HG02610 (cell line): Measurements from ENCODE around the gene JPT1.
"Not testable (repeated sequence)": the region's sequence is repeated elsewhere in the genome, so short reads cannot be mapped to it uniquely, and the experiment has no call there.

ENCODE experiments used
- ATAC-seq: cut with Tn5 transposase; IDR thresholded peaks from one replicate; pipeline ENCODE4 v1.9.1; 2021; ENCODE audit warnings: mild to moderate bottlenecking, moderate library complexity; ENCODE audit not compliant: unreplicated experiment

Gene JPT1, protein sequence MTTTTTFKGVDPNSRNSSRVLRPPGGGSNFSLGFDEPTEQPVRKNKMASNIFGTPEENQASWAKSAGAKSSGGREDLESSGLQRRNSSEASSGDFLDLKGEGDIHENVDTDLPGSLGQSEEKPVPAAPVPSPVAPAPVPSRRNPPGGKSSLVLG

DNA sequence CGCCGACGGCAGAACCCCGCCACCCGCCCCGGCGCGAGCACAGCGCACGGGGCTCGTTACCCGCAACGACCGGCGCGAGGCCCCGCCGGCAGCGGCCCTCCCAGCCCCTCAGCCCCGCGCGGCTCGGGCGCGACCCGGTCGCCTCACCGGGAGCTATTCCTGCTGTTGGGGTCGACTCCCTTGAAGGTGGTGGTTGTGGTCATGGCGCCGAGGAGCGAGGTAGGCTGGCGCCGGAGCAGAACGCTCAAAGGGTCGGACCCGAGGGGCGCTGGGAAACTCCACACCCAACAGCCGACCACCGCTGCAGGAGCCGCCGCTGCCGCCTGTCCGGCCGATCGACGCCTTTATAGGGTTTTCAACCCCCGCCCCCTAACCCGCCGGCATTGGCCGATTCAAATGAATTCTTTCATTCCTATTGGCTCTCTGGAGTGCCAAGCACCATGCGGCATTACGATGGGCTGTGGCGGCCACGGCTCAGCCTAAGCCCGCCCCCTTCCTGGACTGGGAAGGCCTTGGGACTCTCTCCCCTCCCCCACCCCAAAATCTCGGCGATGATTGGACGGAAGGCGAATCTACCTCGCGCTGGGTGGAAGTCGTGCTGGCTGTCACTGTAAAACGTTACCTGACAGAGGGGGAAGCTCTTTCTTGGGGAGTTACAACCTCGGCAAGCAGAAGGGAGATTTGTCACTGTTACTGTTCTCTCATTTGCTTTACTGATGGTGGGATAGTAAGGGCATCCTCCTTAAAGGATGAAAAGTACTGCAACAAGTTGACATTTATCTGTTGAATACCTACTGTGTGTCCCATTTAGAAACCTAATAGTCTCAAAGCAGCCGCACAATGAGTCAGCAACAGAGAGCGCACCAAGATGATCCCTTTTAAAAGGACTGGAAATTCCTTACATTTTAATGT lies at the start of gene JPT1:
JPT1 (minus strand) TSS at position 318 of the 912 bp plus-strand sequence; CDS start at position 203, 115 bp downstream.
- peak; percentile 96 for ATAC-seq

DNA sequence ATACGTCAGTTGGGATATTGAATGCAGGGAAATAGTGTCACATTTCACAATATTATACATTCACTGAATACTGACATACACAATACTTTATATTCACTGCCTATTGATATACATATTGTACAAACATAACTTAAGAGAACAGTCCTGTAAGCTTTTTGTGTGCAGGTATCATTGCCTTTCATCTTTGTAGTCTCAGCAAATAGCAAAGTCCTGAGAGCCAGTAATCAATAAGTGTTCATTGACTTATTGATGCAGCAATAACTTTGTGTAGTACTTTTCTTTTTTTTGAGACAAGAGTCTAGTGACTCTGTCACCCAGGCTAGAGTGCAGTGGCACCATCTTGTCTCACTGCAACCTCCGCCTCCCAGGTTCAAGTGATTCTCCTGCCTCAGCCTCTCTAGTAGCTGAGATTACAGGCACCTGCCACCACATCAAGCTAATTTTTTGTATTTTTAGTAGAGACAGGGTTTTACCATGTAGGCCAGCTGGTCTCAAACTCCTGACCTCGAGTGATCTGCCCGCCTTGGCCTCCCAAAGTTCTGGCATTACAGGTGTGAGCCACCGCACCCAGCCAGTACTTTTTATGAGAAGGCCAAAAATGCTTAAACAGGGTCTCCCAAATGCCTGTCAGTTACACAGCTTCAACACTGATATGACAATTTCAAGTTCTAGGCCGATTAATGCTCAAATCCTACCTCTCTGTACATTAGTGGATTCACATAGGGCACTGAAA lies 45.7 kb upstream of the JPT1 start:
- no peak for ATAC-seq

DNA sequence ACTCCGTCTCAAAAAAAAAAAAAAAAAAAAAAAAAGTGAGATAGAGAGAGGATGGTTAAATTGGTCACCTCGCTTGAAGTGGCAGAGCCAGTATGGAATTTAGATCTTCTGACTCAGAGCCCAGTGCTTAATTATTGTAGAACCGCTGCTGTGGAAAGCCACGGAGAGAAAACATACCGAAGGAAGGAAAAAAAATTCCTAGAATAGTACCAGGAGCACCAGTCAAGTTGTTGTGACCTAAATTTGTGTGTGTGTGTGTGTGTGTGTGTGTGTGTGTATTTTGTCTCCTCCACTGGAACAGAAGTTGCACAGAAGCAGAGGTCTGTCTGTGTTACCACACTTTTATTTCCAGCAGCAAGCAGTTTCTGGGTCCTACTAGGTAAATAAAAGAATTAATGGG lies 40.6 kb upstream of the JPT1 start:
- ATAC-seq = no peak

DNA sequence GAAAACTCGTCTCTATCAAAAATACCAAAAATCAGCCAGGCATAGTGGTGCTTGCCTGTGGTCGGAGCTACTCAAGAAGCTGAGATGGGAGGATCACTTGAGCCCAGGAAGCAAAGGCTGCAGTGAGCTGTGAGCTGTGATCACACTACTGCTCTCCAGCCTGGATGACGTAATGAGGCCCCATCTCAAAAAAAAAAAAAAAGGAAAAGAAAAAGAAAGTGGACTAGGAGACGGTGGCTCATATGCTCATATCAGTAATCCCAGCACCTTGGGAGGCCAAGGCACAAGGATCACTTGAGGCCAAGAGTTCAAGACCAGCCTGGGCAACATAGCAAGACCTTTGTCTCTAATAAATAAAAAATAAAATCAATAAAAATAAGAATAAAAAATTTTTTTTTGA lies 37.3 kb upstream of the JPT1 start:
- ATAC-seq = no peak

DNA sequence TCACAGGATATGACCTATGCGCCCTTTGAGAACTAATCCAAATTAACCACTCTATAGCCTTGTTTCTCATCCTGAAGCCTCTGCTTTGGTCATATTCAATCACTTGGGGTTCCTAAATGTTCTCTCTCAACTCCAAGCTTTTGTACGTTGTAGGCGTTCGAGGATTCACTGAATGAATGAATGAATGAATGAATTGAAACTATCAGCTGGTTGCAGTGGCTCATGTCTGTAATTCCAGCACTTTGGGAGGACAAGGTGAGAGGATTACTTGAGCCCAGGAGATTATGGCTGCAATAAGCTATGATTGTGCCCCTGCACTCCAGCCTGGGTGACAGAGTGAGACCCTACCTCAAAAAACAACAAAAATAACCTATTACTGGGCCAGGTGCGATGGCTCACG lies 34.3 kb upstream of the JPT1 start:
- no peak for ATAC-seq

DNA sequence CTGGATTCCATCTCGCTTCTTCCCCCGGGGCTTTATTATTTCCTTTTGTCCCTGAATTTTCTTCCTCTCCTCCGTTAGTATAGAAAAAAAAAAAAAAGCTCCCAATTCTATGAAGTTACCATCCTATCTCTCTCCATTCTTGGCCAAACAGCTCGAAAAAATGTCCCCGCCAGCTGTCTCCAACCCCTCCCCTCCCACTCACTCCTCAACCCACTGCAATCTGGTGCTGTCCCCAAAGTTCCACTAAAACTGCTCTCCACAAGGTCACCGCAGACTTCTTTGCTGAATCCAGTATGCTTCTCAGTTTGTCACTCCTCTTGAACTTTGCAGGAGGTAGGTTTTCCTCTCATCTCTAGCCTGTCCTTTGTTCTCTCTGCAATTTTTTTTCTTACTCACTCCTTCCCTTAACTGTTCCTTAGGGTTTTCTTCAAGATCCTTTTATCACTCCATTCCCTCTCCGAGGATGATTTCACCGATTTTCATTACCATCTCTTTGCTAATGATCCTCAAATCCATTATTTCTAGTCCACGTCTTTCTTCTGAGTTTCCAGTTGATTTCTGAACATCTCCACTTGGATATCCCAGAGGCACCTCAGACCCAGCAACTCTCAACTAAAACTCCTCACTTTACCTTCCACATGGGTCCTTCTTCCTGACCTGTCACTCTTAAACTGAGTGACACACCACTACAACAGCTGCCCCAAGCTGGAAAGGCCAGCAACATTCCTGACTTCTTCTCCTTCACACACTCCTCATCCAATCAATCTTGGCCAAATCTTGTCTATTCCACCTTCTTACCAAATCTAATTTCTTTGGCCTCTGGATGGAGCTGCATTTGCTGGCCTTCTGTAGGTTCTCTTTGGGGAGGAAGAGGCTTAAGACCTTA lies 29.9 kb upstream of the JPT1 start:
- ATAC-seq = no peak

DNA sequence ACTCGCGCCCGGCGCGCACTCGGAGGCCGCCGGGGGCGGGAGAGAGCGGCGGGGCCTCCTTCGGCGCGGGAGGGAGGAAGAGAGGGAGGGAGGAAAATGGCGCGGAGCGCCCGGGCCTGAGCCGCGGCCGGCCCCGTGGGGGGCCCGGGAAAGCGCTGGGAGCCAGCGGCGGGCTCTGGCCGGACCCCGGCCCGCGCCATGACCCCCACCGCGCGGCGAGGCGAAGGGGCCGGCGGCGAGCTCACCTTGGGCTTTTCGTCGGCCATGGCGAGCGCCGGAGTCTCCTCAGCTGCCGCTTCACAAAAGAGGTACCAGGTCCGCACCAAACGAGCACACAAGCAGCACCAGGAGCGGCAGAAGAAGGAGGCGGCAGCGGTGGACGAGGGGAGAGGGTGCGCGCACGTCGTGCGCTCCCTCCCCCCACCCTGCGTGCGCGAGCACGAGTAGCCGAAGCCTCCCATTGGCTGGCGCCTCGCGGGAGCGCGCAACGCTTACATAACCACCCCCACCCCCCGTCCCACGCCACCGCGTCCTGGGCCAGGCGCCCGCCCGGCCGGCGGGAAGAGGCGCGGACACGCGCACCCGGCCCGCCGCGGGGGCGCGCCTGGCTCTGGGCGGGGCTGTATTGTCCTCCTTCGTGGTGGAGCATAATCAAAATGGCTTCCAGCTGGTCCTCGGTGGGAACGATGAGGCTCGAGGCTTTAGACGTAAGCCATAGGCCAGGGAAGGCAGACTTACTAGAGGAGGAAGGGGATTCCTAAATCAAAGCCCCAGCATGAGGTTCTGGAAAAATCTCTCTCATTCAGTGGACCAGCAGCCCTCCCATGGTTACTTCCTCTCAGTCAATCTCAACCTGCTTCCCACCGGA lies 28.5 kb upstream of the JPT1 start, which contains the start of gene SUMO2:
SUMO2 (minus strand) TSS at position 391 of the 868 bp plus-strand sequence; CDS start at position 266, 125 bp downstream.
- ATAC-seq = peak; percentile 76

DNA sequence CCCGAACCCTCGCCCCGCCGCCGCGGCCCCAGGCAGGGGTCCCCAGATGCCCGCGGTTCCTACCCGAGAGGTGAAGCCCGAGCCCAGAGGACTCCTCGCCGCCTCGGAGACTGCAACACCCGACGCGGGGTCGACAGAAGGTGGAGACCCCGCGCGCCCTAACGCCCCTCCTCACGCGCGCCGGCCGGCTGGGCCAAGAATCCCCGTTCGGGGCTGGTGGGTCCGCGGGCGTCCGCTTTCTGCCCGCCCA lies 27.9 kb upstream of the JPT1 start:
- no peak for ATAC-seq

DNA sequence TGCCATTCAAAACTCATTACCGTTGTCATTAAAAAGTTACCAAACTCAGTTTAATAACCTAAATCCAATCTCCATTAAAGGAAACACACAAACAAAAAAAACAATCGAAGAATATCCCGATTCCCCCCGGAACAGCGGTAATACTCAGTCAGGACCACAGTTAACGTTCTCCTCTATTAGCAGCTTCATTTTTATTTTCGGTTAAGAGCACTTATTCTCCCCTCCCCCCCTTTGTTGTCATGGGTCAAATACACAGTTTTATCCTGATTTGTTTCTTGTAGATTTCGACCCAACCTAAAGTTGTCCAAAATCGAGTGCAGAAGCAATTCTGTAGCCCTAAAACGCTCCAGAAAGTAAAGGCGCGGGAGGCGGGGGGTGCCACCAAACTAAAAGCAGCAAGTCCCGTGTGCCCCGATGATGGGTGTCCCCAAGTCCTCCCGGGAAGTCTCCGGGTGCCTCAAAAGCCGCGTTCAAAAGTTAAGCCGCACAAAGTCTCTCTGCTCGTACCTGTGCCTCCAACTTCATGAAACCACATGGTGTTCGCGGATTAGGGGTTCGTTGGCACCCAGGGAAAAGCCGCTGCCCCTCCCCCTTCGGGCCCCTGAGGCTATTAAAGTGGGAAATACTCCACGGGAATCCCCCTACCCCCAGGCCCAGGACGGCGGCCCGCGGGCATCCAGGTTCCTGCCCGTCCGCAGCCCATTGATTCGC lies 27.5 kb upstream of the JPT1 start:
- ATAC-seq = peak; percentile 2

DNA sequence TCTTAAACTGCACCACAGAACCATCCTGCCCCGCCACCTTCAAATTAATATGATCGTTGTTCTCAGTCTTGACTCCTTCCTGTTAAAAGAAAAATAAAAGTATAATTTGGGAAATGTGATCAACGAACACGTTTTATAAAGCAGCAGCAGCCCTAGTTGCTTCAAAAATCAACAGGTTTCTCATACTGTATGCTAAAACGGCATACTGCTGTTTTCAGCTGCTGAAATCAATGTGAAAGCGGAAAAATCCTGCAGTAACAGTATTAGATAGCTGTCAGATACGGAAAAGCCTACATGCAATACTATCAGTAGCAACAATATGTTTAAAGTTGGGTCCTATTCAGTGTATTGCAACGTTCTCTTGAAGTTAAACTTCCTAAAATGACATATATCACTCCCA lies 26.8 kb upstream of the JPT1 start:
- no peak for ATAC-seq

DNA sequence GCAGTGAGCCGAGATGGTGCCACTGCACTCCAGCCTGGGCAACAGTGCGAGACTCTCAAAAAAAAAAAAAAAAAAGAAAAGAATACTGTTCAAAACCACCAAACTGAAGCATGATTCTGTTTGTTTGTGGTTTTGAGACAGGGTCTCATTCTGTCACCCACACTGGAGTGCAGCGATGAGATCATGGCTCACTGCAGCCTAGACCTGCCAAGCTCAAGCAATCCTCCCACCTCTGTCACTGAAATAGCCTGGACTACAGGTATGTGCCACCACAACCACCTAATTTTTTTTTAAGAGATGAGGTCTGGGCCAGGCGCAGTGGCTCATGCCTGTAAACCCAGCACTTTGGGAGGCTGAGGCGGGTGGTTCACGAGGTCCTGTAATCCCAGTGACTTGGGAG lies 24.1 kb upstream of the JPT1 start:
- no peak for ATAC-seq

DNA sequence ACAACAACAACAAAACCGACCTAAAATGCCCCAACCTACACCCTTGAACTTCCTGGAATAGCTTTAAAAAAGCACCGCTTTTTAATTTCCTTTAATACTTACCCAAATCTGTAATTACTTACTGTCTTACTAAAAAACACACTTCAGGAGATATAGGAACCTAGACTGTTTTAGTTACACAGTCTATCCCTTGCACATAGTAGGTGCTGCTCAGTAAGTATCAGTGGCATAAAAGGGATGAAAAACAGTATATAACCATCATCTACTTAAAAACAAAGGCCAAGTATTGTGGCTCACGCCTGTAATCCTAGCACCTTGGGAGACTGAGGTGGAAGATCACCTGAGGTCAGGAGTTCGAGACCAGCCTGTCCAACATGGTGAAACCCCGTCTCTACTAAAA lies 22.3 kb upstream of the JPT1 start:
- ATAC-seq = no peak

DNA sequence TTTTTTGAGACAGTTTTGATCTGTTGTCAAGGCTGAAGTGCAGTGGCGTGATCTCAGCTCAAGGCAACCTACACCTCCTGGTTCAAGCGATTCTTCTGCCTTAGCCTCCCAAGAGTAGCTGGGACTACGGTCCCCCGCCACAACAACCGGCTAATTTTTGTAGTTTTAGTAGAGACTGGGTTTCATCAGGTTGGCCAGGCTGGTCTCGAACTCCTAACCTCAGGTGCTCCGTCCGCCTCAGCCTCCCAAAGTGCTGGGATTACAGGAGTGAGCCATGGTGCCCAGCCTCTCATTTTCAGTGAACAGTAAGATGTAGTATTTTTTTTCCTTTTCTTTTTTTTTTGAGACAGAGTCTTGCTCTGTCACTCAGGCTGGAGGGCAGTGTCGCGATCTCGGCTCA lies 20.7 kb upstream of the JPT1 start:
- ATAC-seq = no peak

DNA sequence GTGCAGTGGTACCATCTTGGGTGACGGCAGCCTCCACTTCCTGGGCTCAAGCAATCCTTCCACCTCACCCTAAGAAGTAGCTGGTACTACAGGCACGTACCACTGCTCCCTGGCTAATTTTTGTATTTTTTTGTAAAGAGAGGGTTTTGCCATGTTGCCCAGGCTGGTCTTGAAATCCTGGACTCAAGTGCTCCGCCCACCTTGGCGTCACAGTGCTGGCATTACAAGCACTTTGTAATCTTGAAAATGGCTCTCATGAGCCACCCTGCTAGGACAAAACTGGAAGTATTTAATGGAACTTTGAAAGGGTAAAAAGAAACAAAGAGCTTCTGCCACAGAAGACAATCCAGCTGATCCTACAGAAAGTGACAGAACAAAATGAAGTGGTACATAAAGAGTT lies 19.2 kb upstream of the JPT1 start:
- ATAC-seq = no peak

DNA sequence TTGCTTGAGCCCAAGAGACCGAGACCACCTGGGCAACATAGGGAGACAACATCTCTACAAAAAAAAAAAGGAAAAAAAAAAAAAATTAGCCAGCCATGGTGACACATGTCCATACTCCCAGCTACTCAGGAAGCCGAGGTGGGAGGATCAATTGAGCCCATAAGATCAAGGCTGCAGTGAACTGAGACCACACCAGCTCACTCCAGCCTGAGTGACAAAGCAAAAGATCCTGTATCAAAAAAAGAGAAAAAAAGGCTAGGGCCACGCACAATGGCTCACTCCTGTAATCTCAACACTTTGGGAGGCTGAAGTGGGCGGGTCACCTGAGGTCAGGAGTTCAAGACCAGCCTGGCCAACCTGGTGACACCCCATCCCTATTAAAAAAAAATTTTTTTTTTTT lies 14.7 kb upstream of the JPT1 start:
- no peak for ATAC-seq

DNA sequence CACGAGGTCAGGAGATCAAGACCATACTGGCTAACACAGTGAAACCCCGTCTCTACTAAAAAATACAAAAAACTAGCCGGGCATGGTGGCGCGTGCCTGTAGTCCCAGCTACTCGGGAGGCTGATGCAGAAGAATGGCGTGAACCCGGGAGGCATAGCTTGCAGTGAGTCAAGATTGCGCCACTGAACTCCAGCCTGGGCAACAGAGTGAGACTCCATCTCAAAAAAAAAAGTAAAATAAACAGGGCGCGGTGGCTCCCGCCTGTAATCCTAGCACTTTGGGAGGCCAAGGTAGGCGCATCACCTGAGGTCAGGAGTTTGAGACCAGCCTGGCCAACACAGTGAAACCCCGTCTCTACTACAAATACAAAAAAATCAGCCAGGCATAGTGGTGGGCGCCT lies 10.3 kb upstream of the JPT1 start:
- ATAC-seq = not testable (repeated sequence)

DNA sequence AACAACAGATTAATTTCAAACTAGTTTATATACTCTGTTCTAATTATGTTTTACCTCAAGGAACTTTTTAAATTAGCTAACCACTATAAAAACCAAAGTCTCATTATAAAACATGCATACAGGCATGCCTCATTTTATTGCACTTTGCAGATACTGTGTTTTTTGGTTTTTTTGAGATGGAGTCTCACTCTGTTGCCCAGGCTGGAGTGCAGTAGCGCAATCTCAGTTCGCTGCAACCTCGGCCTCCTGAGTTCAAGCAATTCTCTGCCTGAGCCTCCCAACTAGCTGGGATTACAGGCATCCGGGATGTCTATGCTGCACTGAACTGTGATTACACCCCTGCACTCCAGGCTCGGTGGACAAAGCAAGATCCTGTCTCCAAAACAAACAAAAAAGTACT lies 8.8 kb upstream of the JPT1 start:
- no peak for ATAC-seq

DNA sequence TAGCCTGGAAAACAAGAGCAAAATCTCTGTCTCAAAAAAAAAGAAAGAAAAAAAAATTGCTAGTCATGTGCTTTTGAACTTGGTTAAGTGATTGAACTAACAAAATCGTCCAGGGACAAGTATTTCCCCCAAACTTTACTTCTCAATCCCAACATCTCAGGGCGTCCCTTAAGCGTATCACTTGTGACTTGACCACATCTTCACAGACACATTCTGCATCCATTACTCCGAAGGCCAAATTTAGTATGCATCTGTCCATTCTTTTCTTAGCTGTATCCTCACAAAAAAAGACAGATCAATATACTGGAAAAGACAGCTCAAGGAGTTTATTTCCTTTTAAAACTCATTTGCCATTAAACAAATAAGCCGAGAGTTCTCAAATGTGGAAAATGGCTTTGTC lies 5.9 kb upstream of the JPT1 start:
- ATAC-seq = no peak

DNA sequence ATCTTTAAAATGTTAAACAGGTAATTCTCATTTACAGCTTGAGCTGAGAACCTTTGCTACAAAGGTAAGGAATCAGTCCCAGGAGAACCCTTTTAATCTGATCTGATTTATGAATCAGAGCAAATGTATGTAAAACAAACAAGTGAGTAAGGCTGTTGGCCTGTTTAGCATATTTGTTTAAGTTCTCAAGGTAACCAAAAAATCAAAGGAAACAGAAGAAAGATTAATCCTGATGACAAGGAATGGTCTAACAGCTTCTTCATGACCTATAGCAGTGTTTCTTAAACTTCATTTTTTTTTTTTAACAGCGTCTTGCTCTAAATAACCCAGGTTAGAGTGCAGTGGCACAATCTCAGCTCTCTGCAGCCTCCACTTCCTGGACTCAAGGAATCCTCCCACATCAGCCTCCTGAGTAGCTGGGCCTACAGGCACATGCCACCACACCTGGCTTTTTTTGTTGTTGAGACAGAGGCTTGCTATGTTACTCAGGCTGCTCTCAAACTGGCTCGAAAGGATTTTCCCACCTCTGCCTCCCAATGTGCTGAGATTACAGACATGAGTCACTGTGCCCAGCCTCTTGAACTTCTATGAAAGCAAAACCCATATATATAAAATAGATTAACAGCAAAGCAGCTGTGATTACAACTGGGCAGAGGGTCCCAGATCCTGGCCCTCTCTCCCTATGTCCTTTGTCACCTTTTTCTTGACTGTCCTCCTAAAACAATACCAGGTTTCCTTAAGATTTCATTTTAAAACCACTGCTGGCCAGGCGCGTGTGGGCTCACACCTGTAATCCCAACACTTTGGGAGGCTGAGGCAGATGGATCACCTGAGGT lies 5.1 kb upstream of the JPT1 start:
- ATAC-seq = no peak
